HCT116 (cell line): ENCODE results near the gene LRRC32. TPM values are rescaled to one million over a fixed set of nuclear protein-coding genes. Genes with fewer than 3 reads are reported as not detected.

Experiments
- ATAC-seq: fragments of 200-7000 bp; cut with Tn5 transposase; 2 replicates; pipeline ENCODE4 v1.9.1; 2020; ENCODE audit warnings: mild to moderate bottlenecking, moderate library complexity
- BruUV-seq: library from RNA; stranded (reverse); fragments of 400-500 nt; replicated peaks from 2 replicates; lab custom pipeline; 2021; lab: Mats Ljungman, UMichigan
- CTCF ChIA-PET: fragments of 300-600 bp; sonication (Branson Sonifier 250); formaldehyde crosslinking; loops from one replicate; lab custom pipeline; 2021; ENCODE audit warnings: antibody characterized with exemption; lab: Charles Lee
- POLR2A ChIA-PET: fragments of 300-600, 350-600 bp; sonication (Branson Sonifier 250); formaldehyde crosslinking; loops from one replicate; lab custom pipeline; 2021; ENCODE audit warnings: antibody characterized with exemption; lab: Charles Lee
- RAD21 ChIA-PET, 2 experiments: fragments of 300-600 bp; sonication (Branson Sonifier 250); formaldehyde crosslinking; loops; one replicate each; lab custom pipeline; 2023; ENCODE audit warnings: low total read pairs in 2 of 2; ENCODE audit not compliant: uncharacterized antibody in 2 of 2, unreplicated experiment in 2 of 2, low non-redundant PET in 1 of 2; lab: Charles Lee
- DNase-seq: peaks from one replicate; pipeline ENCODE4 v3.0.0-alpha.2; 2010; ENCODE audit warnings: low read depth, low spot score
- H2AFZ ChIP-seq: fragments of 200-600 bp; shearing (Covaris generic), sonication (generic); 2 replicates; pipeline ENCODE4 v1.6.1; 2017; ENCODE audit warnings: low read depth, mixed run types, mixed read lengths, antibody characterized with exemption, low read length; ENCODE audit not compliant: poor library complexity, severe bottlenecking
- H3K27ac ChIP-seq: 2 replicates; pipeline ENCODE4 v1.5.1; 2012; ENCODE audit warnings: low read depth, low read length
- H3K27me3 ChIP-seq: fragments of 200-600 bp; sonication (generic); 2 replicates; pipeline ENCODE4 v1.6.1; 2016; ENCODE audit warnings: mixed run types, low read length, mixed read lengths; ENCODE audit not compliant: insufficient read depth
- H3K36me3 ChIP-seq, 2 experiments: fragments of 200-500 bp in 1 of 2; fragments of 200-600 bp in 1 of 2; sonication (Bioruptor generic) in 1 of 2; sonication (generic) in 1 of 2; 2 replicates each; pipeline versions ENCODE4 v1.5.1 to v1.6.1; 2014 to 2016; ENCODE audit warnings: low read length in 2 of 2, inconsistent platforms in 1 of 2, mixed read lengths in 1 of 2, mixed run types in 1 of 2; ENCODE audit not compliant: insufficient read depth in 2 of 2, control insufficient read depth in 1 of 2
- H3K4me1 ChIP-seq, 2 experiments: fragments of 200-600 bp in 1 of 2; sonication (generic) in 1 of 2; 2 replicates each; pipeline versions ENCODE4 v1.5.1 to v1.6.1; 2012 to 2017; ENCODE audit warnings: low read length in 2 of 2, inconsistent platforms in 1 of 2, mild to moderate bottlenecking in 1 of 2, mixed read lengths in 1 of 2, mixed run types in 1 of 2, moderate library complexity in 1 of 2; ENCODE audit not compliant: insufficient read depth in 2 of 2, control insufficient read depth in 1 of 2
- H3K4me2 ChIP-seq: fragments of 200-600 bp; sonication (generic); 2 replicates; pipeline ENCODE4 v1.6.1; 2017; ENCODE audit warnings: mixed run types, low read length, mixed read lengths
- H3K4me3 ChIP-seq, 2 experiments: fragments of 200-600 bp in 1 of 2; sonication (generic) in 1 of 2; replicated peaks in 1 of 2; 2 replicates each; pipeline ENCODE4 v1.5.1; 2011 to 2016; ENCODE audit warnings: low read length in 2 of 2, control low read depth in 1 of 2, low read depth in 1 of 2, mild to moderate bottlenecking in 1 of 2, mixed read lengths in 1 of 2, mixed run types in 1 of 2
- H3K79me2 ChIP-seq: fragments of 200-600 bp; sonication (generic); 2 replicates; pipeline ENCODE4 v1.6.1; 2017; ENCODE audit warnings: mild to moderate bottlenecking, mixed run types, low read length, moderate library complexity, mixed read lengths; ENCODE audit not compliant: insufficient read depth
- H3K9ac ChIP-seq: fragments of 200-600 bp; sonication (generic); 2 replicates; pipeline ENCODE4 v1.6.1; 2016; ENCODE audit warnings: low read length, mixed read lengths
- H3K9me2 ChIP-seq: fragments of 200-600 bp; sonication (generic), shearing (Covaris generic); 2 replicates; pipeline ENCODE4 v1.6.1; 2017; ENCODE audit warnings: mixed run types, mild to moderate bottlenecking, moderate library complexity; ENCODE audit not compliant: insufficient read depth
- H3K9me3 ChIP-seq, 2 experiments: fragments of 200-500 bp in 1 of 2; fragments of 200-600 bp in 1 of 2; sonication (Bioruptor generic) in 1 of 2; sonication (generic) in 1 of 2; 2 replicates each; pipeline ENCODE4 v1.6.1; 2014 to 2017; ENCODE audit warnings: low read length in 2 of 2, mixed read lengths in 2 of 2, inconsistent platforms in 1 of 2, low read depth in 1 of 2, mild to moderate bottlenecking in 1 of 2, mixed run types in 1 of 2, moderate library complexity in 1 of 2; ENCODE audit not compliant: control insufficient read depth in 1 of 2, insufficient read depth in 1 of 2
- H4K20me1 ChIP-seq: fragments of 200-600 bp; sonication (generic), shearing (Covaris generic); 2 replicates; pipeline ENCODE4 v1.6.1; 2017; ENCODE audit warnings: mixed run types, mild to moderate bottlenecking, moderate library complexity; ENCODE audit not compliant: insufficient read depth
- CBX3 ChIP-seq: IDR thresholded peaks from 2 replicates; pipeline ENCODE4 v1.6.1; 2012; ENCODE audit warnings: low read depth
- EGR1 ChIP-seq: IDR thresholded peaks from 2 replicates; pipeline ENCODE4 v1.6.1; 2012; ENCODE audit warnings: low read depth
- ELF1 ChIP-seq: IDR thresholded peaks from 2 replicates; pipeline ENCODE4 v1.6.1; 2012; ENCODE audit warnings: low read depth, borderline replicate concordance
- EZH2 ChIP-seq: fragments of 200-600 bp; sonication (generic); IDR thresholded peaks from 2 replicates; pipeline ENCODE4 v1.6.1; 2017; ENCODE audit warnings: antibody characterized with exemption, mixed run types
- EZH2phosphoT487 ChIP-seq: fragments of 200-600 bp; IDR thresholded peaks from 2 replicates; pipeline ENCODE4 v1.6.1; 2018; ENCODE audit warnings: antibody characterized with exemption, borderline replicate concordance
- FOSL1 ChIP-seq: IDR thresholded peaks from 2 replicates; pipeline ENCODE4 v1.6.1; 2012; ENCODE audit warnings: low read depth
- POLR2A ChIP-seq: IDR thresholded peaks from 2 replicates; pipeline ENCODE4 v1.7.0; 2011; ENCODE audit warnings: borderline replicate concordance; ENCODE audit not compliant: insufficient read depth, insufficient read length; ENCODE audit errors: extremely low read depth
- POLR2AphosphoS5 ChIP-seq: IDR thresholded peaks from 2 replicates; pipeline ENCODE4 v1.6.1; 2011; ENCODE audit warnings: mild to moderate bottlenecking, low read depth, low read length, moderate library complexity
- SIN3A ChIP-seq: IDR thresholded peaks from 2 replicates; pipeline ENCODE4 v1.6.1; 2012; ENCODE audit warnings: low read depth
- SP1 ChIP-seq: IDR thresholded peaks from 2 replicates; pipeline ENCODE4 v1.6.1; 2012; ENCODE audit warnings: low read depth
- SRF ChIP-seq: IDR thresholded peaks from 2 replicates; pipeline ENCODE4 v1.6.1; 2012; ENCODE audit warnings: low read depth
- TCF7L2 ChIP-seq: IDR thresholded peaks from 2 replicates; pipeline ENCODE4 v1.7.0; 2011; ENCODE audit warnings: borderline replicate concordance, inconsistent platforms; ENCODE audit not compliant: insufficient read depth, insufficient read length; ENCODE audit errors: extremely low read depth
- ZNF274 ChIP-seq: fragments of 200-500 bp; sonication (Bioruptor generic); IDR thresholded peaks from 2 replicates; pipeline ENCODE4 v1.6.1; 2014; ENCODE audit warnings: mild to moderate bottlenecking, low read depth, low read length, inconsistent platforms
- intact Hi-C: fragments of 100-400 bp; cut with micrococcal nuclease; formaldehyde crosslinking; loops from 2 replicates; pipeline ENCODE4 v1.10.0; 2022
- total RNA-seq: library from RNA; stranded (reverse); gene quantifications from one replicate; pipeline ENCODE4 v1.2.1, GENCODE V29; 2021; ENCODE audit not compliant: unreplicated experiment
- TF ChIP-seq, protein P1 (sequence below): IDR thresholded peaks from 2 replicates; pipeline ENCODE4 v1.6.1; 2012; ENCODE audit warnings: low read depth
- TF ChIP-seq, protein P2 (sequence below): IDR thresholded peaks from 2 replicates; pipeline ENCODE4 v1.6.1; 2012
- TF ChIP-seq, protein P3 (sequence below), 3 experiments: fragments of 200-600 bp in 1 of 3; sonication (generic) in 1 of 3; IDR thresholded peaks in 2 of 3; conservative IDR thresholded peaks in 1 of 3; 2 replicates each; pipeline ENCODE4 v1.5.1; 2012 to 2017; ENCODE audit warnings: low read depth in 2 of 3, low read length in 2 of 3, antibody characterized with exemption in 1 of 3, borderline replicate concordance in 1 of 3, control low read depth in 1 of 3, mild to moderate bottlenecking in 1 of 3, mixed read lengths in 1 of 3, mixed run types in 1 of 3, moderate library complexity in 1 of 3; ENCODE audit not compliant: insufficient read depth in 1 of 3

Gene LRRC32
- total RNA-seq, 1 experiment from 2014 or later: 0.54 TPM

DNA sequence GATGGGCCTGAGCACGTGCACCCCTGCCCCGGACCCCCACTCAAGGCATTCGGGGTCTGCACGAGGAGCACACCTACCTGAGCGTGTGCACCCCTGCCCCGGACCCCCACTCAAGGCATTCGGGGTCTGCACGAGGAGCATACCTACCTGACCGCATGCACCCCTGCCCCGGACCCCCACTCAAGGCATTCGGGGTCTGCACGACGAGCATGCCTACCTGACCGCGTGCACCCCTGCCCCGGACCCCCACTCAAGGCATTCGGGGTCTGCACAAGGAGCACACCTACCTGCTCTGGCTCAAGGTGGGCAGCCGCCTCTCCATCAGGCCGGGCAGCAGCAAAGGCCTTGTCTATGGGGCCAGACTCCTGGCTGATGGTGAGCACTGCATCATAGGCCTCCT lies 48.7 kb upstream of the LRRC32 start (continued):
- TF ChIP-seq, protein P1, sequence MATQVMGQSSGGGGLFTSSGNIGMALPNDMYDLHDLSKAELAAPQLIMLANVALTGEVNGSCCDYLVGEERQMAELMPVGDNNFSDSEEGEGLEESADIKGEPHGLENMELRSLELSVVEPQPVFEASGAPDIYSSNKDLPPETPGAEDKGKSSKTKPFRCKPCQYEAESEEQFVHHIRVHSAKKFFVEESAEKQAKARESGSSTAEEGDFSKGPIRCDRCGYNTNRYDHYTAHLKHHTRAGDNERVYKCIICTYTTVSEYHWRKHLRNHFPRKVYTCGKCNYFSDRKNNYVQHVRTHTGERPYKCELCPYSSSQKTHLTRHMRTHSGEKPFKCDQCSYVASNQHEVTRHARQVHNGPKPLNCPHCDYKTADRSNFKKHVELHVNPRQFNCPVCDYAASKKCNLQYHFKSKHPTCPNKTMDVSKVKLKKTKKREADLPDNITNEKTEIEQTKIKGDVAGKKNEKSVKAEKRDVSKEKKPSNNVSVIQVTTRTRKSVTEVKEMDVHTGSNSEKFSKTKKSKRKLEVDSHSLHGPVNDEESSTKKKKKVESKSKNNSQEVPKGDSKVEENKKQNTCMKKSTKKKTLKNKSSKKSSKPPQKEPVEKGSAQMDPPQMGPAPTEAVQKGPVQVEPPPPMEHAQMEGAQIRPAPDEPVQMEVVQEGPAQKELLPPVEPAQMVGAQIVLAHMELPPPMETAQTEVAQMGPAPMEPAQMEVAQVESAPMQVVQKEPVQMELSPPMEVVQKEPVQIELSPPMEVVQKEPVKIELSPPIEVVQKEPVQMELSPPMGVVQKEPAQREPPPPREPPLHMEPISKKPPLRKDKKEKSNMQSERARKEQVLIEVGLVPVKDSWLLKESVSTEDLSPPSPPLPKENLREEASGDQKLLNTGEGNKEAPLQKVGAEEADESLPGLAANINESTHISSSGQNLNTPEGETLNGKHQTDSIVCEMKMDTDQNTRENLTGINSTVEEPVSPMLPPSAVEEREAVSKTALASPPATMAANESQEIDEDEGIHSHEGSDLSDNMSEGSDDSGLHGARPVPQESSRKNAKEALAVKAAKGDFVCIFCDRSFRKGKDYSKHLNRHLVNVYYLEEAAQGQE: no peak
- TF ChIP-seq SP1 (no peak), FOSL1 (no peak), EZH2phosphoT487 (no peak), EGR1 (no peak), SIN3A (no peak), ZNF274 (no peak)
- TF ChIP-seq, protein P2, sequence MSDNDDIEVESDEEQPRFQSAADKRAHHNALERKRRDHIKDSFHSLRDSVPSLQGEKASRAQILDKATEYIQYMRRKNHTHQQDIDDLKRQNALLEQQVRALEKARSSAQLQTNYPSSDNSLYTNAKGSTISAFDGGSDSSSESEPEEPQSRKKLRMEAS: no peak

DNA sequence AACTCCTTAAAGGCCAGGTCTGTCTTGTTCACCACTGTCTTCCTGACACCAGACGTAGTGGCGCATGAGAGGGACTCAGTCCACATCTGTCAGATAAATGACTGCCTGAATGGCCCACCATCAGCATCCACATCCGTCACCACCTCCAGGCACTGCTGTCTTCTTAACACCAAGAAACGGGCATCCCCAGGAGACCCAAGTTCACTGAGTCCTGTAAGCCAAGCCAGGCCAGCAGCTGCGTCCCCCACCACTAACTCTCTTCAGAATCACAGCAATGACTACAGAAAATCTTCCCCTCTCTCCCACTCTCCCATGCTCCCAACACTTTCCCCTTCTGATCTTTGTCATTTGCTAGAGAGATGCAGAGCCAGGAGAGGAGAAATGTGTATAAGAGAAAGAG lies 47.3 kb upstream of the LRRC32 start:
- no peak for DNase-seq
- CTCF ChIA-PET: interaction anchor here (0.8 kb wide), 1 partner anchor 330 kb away, joined by 3 read pairs; no protein-coding TSS in a partner anchor
- H3K4me1 ChIP-seq: peaks cover 0 to 10% of the 10 kb centered on the region in 2 experiments; a peak in 2 of 4 replicates

More for the DNA sequence above, 47.3 kb upstream of the LRRC32 start:
- ChIA-PET RAD21 (no interaction called here), POLR2A (no interaction called here)
- H4K20me1 ChIP-seq: no peaks in the 10 kb centered on the region
- H3K9me2 ChIP-seq: no peaks in the 10 kb centered on the region
- no peak overlapping the region for H3K4me3 ChIP-seq
- no peak overlapping the region for H3K27ac ChIP-seq
- peaks cover 5% of the 10 kb centered on the region; the same call in 1 of the 2 replicates for H3K27me3 ChIP-seq
- no peak overlapping the region for H3K9ac ChIP-seq
- intact Hi-C loops: no loop called here
- no peaks in the 10 kb centered on the region for H3K9me3 ChIP-seq
- no peak overlapping the region for H2AFZ ChIP-seq
- TF ChIP-seq ELF1: no peak
- TF ChIP-seq EZH2: no peak
- TF ChIP-seq CBX3: no peak
- TF ChIP-seq, protein P1: no peak
- TF ChIP-seq POLR2A: no peak
- TF ChIP-seq SIN3A: no peak
- no peak for TF ChIP-seq EZH2phosphoT487
- no peak for TF ChIP-seq POLR2AphosphoS5
- TF ChIP-seq, protein P3, sequence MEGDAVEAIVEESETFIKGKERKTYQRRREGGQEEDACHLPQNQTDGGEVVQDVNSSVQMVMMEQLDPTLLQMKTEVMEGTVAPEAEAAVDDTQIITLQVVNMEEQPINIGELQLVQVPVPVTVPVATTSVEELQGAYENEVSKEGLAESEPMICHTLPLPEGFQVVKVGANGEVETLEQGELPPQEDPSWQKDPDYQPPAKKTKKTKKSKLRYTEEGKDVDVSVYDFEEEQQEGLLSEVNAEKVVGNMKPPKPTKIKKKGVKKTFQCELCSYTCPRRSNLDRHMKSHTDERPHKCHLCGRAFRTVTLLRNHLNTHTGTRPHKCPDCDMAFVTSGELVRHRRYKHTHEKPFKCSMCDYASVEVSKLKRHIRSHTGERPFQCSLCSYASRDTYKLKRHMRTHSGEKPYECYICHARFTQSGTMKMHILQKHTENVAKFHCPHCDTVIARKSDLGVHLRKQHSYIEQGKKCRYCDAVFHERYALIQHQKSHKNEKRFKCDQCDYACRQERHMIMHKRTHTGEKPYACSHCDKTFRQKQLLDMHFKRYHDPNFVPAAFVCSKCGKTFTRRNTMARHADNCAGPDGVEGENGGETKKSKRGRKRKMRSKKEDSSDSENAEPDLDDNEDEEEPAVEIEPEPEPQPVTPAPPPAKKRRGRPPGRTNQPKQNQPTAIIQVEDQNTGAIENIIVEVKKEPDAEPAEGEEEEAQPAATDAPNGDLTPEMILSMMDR (IDR thresholded peaks at IDR 0.05 in 2 of 3, conservative IDR thresholded peaks at IDR 0.05 in 1 of 3; ENCODE audit: borderline replicate concordance in 1 of 3, insufficient read depth in 1 of 3, low read depth in 2 of 3, low read length in 2 of 3): no peak
- TF ChIP-seq SRF: no peak
- TF ChIP-seq FOSL1: no peak
- TF ChIP-seq TCF7L2: no peak
- no peak for ATAC-seq
- H3K4me2 ChIP-seq: no peak overlapping the region
- no peaks in the 10 kb centered on the region for H3K79me2 ChIP-seq
- no TSS peak for BruUV-seq
- H3K36me3 ChIP-seq: no peaks in the 10 kb centered on the region
